ENCODE results near the gene PEX14. TPM values are rescaled to one million over a fixed set of nuclear protein-coding genes. Genes with fewer than 3 reads are reported as not detected.

PEX14 gene
- total RNA-seq, 2 experiments from 2014 or later, result 13.3 to 14.8 TPM

GRCh38 chr1:10529091-10529490 is 54.3 kb downstream of the PEX14 start:
- ChIA-PET CTCF (no interaction called here), POLR2A (no interaction called here)
- H3K4me3 Mint-ChIP-seq, result no peak overlapping the region

GRCh38 chr1:10529765-10530164 is 55.0 kb downstream of the PEX14 start:
- TF ChIP-seq, protein P1, sequence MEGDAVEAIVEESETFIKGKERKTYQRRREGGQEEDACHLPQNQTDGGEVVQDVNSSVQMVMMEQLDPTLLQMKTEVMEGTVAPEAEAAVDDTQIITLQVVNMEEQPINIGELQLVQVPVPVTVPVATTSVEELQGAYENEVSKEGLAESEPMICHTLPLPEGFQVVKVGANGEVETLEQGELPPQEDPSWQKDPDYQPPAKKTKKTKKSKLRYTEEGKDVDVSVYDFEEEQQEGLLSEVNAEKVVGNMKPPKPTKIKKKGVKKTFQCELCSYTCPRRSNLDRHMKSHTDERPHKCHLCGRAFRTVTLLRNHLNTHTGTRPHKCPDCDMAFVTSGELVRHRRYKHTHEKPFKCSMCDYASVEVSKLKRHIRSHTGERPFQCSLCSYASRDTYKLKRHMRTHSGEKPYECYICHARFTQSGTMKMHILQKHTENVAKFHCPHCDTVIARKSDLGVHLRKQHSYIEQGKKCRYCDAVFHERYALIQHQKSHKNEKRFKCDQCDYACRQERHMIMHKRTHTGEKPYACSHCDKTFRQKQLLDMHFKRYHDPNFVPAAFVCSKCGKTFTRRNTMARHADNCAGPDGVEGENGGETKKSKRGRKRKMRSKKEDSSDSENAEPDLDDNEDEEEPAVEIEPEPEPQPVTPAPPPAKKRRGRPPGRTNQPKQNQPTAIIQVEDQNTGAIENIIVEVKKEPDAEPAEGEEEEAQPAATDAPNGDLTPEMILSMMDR (IDR thresholded peaks at IDR 0.05), result no peak
- H3K27me3 ChIP-seq (ENCODE audit: control insufficient read depth in 1 of 2, insufficient read depth in 2 of 2, low read length in 2 of 2), result no peaks in the 10 kb centered on the region
- no peak overlapping the region for H3K4me3 ChIP-seq (ENCODE audit: low read length)
- Mint-ChIP-seq H3K27ac (no peak overlapping the region), H3K27me3 (no peaks in the 10 kb centered on the region), H3K36me3 (ENCODE audit: low read depth) (no peaks in the 10 kb centered on the region), H3K9me3 (no peaks in the 10 kb centered on the region), H3K4me3 (no peak overlapping the region), H3K4me1 (ENCODE audit: low read depth) (peaks cover 25% of the 10 kb centered on the region)
- H3K9me3 ChIP-seq (ENCODE audit: control insufficient read depth in 1 of 2, insufficient read depth in 1 of 2, low read length in 2 of 2), result no peaks in the 10 kb centered on the region
- CTCF ChIA-PET, result no interaction called here
- ATAC-seq (ENCODE audit: poor library complexity), result no peak
- H3K4me1 ChIP-seq (ENCODE audit: insufficient read depth, low read length), result peaks cover 2% of the 10 kb centered on the region
- DNase-seq, result no peak
- POLR2A ChIA-PET, result no interaction called here
- H3K27ac ChIP-seq (ENCODE audit: low read depth in 1 of 2, low read length in 2 of 2), result no peak overlapping the region
- H3K36me3 ChIP-seq (ENCODE audit: insufficient read depth, low read length), result no peaks in the 10 kb centered on the region
- intact Hi-C loops (cut with DNase I, micrococcal nuclease), result no loop called here

More at GRCh38 chr1:10529091-10529490, 54.3 kb downstream of the PEX14 start:
- Mint-ChIP-seq H3K27me3 (no peaks in the 10 kb centered on the region), H3K9me3 (no peaks in the 10 kb centered on the region), H3K36me3 (ENCODE audit: low read depth) (peaks cover 2% of the 10 kb centered on the region), H3K4me1 (ENCODE audit: low read depth) (peaks cover 20% of the 10 kb centered on the region), H3K27ac (no peak overlapping the region)
- no peak for DNase-seq
- Histone ChIP-seq H3K27me3 (ENCODE audit: control insufficient read depth in 1 of 2, insufficient read depth in 2 of 2, low read length in 2 of 2) (no peaks in the 10 kb centered on the region), H3K4me1 (ENCODE audit: insufficient read depth, low read length) (peaks cover 4% of the 10 kb centered on the region), H3K27ac (ENCODE audit: low read depth in 1 of 2, low read length in 2 of 2) (no peak overlapping the region), H3K36me3 (ENCODE audit: insufficient read depth, low read length) (no peaks in the 10 kb centered on the region), H3K9me3 (ENCODE audit: control insufficient read depth in 1 of 2, insufficient read depth in 1 of 2, low read length in 2 of 2) (no peaks in the 10 kb centered on the region), H3K4me3 (ENCODE audit: low read length) (no peak overlapping the region)
- ATAC-seq (ENCODE audit: poor library complexity), result no peak
- intact Hi-C loops (cut with DNase I, micrococcal nuclease), result no loop called here
- TF ChIP-seq, protein P1 (IDR thresholded peaks at IDR 0.05), result no peak

GRCh38 chr1:10530281-10530740 is 55.6 kb downstream of the PEX14 start:
- no peak for ATAC-seq (ENCODE audit: poor library complexity)

More at GRCh38 chr1:10530281-10530740, 55.6 kb downstream of the PEX14 start:
- no peaks in the 10 kb centered on the region for H3K27me3 ChIP-seq (ENCODE audit: control insufficient read depth in 1 of 2, insufficient read depth in 2 of 2, low read length in 2 of 2)
- CTCF ChIA-PET, result no interaction called here
- H3K4me1 Mint-ChIP-seq (ENCODE audit: low read depth), result peaks cover 25% of the 10 kb centered on the region
- POLR2A ChIA-PET, result no interaction called here
- TF ChIP-seq, protein P1 (IDR thresholded peaks at IDR 0.05), result no peak
- H3K27ac ChIP-seq (ENCODE audit: low read depth in 1 of 2, low read length in 2 of 2), result no peak overlapping the region
- no peaks in the 10 kb centered on the region for H3K36me3 ChIP-seq (ENCODE audit: insufficient read depth, low read length)
- no peaks in the 10 kb centered on the region for H3K9me3 ChIP-seq (ENCODE audit: control insufficient read depth in 1 of 2, insufficient read depth in 1 of 2, low read length in 2 of 2)
- peaks cover 1% of the 10 kb centered on the region for H3K36me3 Mint-ChIP-seq (ENCODE audit: low read depth)
- no peak overlapping the region for H3K4me3 Mint-ChIP-seq
- H3K4me1 ChIP-seq (ENCODE audit: insufficient read depth, low read length), result no peaks in the 10 kb centered on the region
- no peaks in the 10 kb centered on the region for H3K9me3 Mint-ChIP-seq
- H3K27ac Mint-ChIP-seq, result no peak overlapping the region
- intact Hi-C loops (cut with DNase I, micrococcal nuclease), result no loop called here
- H3K27me3 Mint-ChIP-seq, result no peaks in the 10 kb centered on the region
- no peak for DNase-seq
- H3K4me3 ChIP-seq (ENCODE audit: low read length), result no peak overlapping the region
